DND-41 (cell line): ENCODE results near the gene MAP3K10.

Experiments
- CTCF ChIP-seq: IDR thresholded peaks from 2 replicates; pipeline ENCODE4 v1.5.1; 2012; ENCODE audit warnings: borderline replicate concordance, low read length, moderate library complexity, mild to moderate bottlenecking; ENCODE audit not compliant: poor library complexity, severe bottlenecking; ENCODE audit errors: extremely low read depth
- EZH2 ChIP-seq: IDR thresholded peaks from 3 replicates; pipeline ENCODE4 v1.6.1; 2012; ENCODE audit warnings: borderline replicate concordance, low read depth, mild to moderate bottlenecking, moderate library complexity, low read length, inconsistent platforms; ENCODE audit not compliant: severe bottlenecking

- TF ChIP-seq EZH2 (no peak), CTCF (no peak)
Measured at GRCh38 chr19:40255619-40256166, 64.5 kb downstream of the MAP3K10 start.
